ENCODE results near the gene MPZL1. TPM values are rescaled to one million over a fixed set of nuclear protein-coding genes. Genes with fewer than 3 reads are reported as not detected.

Gene MPZL1
- total and polyA plus RNA-seq, 2 donors (not counting 3 experiments of a cell fraction or from before 2014, with no cell fraction given) = 41.7 to 99.1 TPM

DNA sequence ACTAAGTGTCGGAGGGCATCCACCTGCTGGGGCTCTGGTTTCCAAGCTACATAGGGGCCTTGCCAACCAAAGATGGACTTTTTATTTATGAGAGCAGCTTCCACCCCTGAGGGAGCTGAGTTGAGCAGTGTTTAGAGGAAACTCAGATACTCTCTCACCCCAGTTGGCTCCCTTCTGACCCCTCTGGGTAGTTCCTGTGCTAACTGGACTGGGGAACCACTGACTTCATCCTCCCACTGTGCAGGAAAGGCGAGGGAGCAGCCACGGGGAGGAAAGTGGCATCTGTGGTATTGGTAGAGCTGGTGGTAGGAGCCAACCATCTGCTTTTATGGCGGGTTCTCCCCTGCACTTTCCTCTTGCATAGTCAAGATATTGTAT is 70.4 kb downstream of the MPZL1 start:
- Histone ChIP-seq H3K27ac (ENCODE audit: insufficient read depth, low read depth, low read length) (no peak overlapping the region), H3K36me3 (ENCODE audit: control insufficient read depth in 2 of 2, extremely low read depth in 1 of 2, insufficient read depth in 2 of 2, low read length in 2 of 2) (peaks cover 4 to 9% of the 10 kb centered on the region in 2 experiments), H3K4me3 (replicated peaks in 1 of 3; ENCODE audit: insufficient read depth in 1 of 3, low read depth in 1 of 3, low read length in 3 of 3) (no peak overlapping the region), H3K27me3 (ENCODE audit: control insufficient read depth in 2 of 2, insufficient read depth in 2 of 2, low read length in 2 of 2) (no peaks in the 10 kb centered on the region), H3K9me1 (replicated peaks; ENCODE audit: control insufficient read depth, extremely low read depth, insufficient read depth, low read length) (no peaks in the 10 kb centered on the region), H3K4me2 (ENCODE audit: insufficient read depth, low read length) (no peak overlapping the region), H3K9me3 (replicated peaks; ENCODE audit: control insufficient read depth, insufficient read depth, low read length) (no peaks in the 10 kb centered on the region), H3K9ac (replicated peaks; ENCODE audit: extremely low read depth, insufficient read depth, low read length) (no peak overlapping the region), H3K4me1 (ENCODE audit: control insufficient read depth, extremely low read depth, insufficient read depth, low read length) (peaks cover 12% of the 10 kb centered on the region), H4K20me1 (replicated peaks; ENCODE audit: control insufficient read depth, extremely low read depth, insufficient read depth, low read length) (no peaks in the 10 kb centered on the region), H3K79me2 (ENCODE audit: control insufficient read depth, insufficient read depth, low read length) (no peaks in the 10 kb centered on the region), H2AFZ (ENCODE audit: low read depth, low read length) (no peak overlapping the region)
- BruUV-seq (replicated peaks) = no TSS peak
- intact Hi-C loops (cut with micrococcal nuclease) = no loop called here
- dilution Hi-C loops (cut with MboI; ENCODE audit: extremely low pct_ligation_motif_present, low sequenced_read_pairs) = no loop called here
- POLR2A ChIA-PET = no interaction called here
- no peak for TF ChIP-seq POLR2A (IDR thresholded peaks at IDR 0.05; ENCODE audit: low read depth, low read length)
- no peak for TF ChIP-seq JUN (IDR thresholded peaks at IDR 0.05; ENCODE audit: borderline replicate concordance, insufficient read depth, insufficient read length, low read depth)
- TF ChIP-seq, protein P1, sequence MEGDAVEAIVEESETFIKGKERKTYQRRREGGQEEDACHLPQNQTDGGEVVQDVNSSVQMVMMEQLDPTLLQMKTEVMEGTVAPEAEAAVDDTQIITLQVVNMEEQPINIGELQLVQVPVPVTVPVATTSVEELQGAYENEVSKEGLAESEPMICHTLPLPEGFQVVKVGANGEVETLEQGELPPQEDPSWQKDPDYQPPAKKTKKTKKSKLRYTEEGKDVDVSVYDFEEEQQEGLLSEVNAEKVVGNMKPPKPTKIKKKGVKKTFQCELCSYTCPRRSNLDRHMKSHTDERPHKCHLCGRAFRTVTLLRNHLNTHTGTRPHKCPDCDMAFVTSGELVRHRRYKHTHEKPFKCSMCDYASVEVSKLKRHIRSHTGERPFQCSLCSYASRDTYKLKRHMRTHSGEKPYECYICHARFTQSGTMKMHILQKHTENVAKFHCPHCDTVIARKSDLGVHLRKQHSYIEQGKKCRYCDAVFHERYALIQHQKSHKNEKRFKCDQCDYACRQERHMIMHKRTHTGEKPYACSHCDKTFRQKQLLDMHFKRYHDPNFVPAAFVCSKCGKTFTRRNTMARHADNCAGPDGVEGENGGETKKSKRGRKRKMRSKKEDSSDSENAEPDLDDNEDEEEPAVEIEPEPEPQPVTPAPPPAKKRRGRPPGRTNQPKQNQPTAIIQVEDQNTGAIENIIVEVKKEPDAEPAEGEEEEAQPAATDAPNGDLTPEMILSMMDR (IDR thresholded peaks at IDR 0.05; ENCODE audit: extremely low read depth in 1 of 2, insufficient read depth in 1 of 2, low read depth in 1 of 2, low read length in 2 of 2) = no peak
- TF ChIP-seq EZH2 (IDR thresholded peaks at IDR 0.05; ENCODE audit: borderline replicate concordance, low read depth, low read length, severe bottlenecking) = no peak
- TF ChIP-seq POLR2AphosphoS5 (IDR thresholded peaks at IDR 0.05; ENCODE audit: insufficient read depth, low read depth, low read length) = no peak
- TF ChIP-seq, protein P2, sequence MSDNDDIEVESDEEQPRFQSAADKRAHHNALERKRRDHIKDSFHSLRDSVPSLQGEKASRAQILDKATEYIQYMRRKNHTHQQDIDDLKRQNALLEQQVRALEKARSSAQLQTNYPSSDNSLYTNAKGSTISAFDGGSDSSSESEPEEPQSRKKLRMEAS (IDR thresholded peaks at IDR 0.05; ENCODE audit: insufficient read depth, insufficient read length) = no peak
- TF ChIP-seq FOS (IDR thresholded peaks at IDR 0.05; ENCODE audit: borderline replicate concordance, insufficient read depth, low read length) = no peak
- TF ChIP-seq MYC (IDR thresholded peaks at IDR 0.05; ENCODE audit: low read depth, low read length) = no peak
- no peak for TF ChIP-seq GATA2 (IDR thresholded peaks at IDR 0.05; ENCODE audit: insufficient read depth, insufficient read length, low read depth, low read length)
- DNase-seq (ENCODE audit: low read depth, low spot score) (no peak), FAIRE-seq (no peak)
- CTCF ChIA-PET = interaction anchor here (1.5 kb wide), 1 partner anchor 10 kb away, joined by 4 read pairs; no protein-coding TSS in a partner anchor
